SKM-1 treated with dmso at 0.1 percent for 144 hours (cell line): ENCODE results near the gene MAPK8IP3.

Source experiments
- DNase-seq: peaks from one replicate; lab custom pipeline; 2025; ENCODE audit not compliant: unreplicated experiment; lab: John Stamatoyannopoulos, UW

The MAPK8IP3 gene

GRCh38 chr16:1762196-1762878 is 56.3 kb downstream of the MAPK8IP3 start:
- DNase-seq: no peak

GRCh38 chr16:1762879-1763520 is 57.0 kb downstream of the MAPK8IP3 start:
- DNase-seq: no peak

- DNase-seq: no peak
Observed at GRCh38 chr16:1763521-1764511, 57.8 kb downstream of the MAPK8IP3 start.

- no peak for DNase-seq
Observed at GRCh38 chr16:1764971-1765370, 59.0 kb downstream of the MAPK8IP3 start.

GRCh38 chr16:1765826-1766225 is 59.8 kb downstream of the MAPK8IP3 start:
- no peak for DNase-seq

GRCh38 chr16:1766231-1766630 is 60.2 kb downstream of the MAPK8IP3 start:
- no peak for DNase-seq

- no peak for DNase-seq
Observed at GRCh38 chr16:1766701-1767100, 60.7 kb downstream of the MAPK8IP3 start.

- no peak for DNase-seq
Observed at GRCh38 chr16:1767116-1767994, 61.4 kb downstream of the MAPK8IP3 start.

- no peak for DNase-seq
Observed at GRCh38 chr16:1768061-1768766, 62.2 kb downstream of the MAPK8IP3 start.

- DNase-seq: no peak
Observed at GRCh38 chr16:1768767-1769401, 62.9 kb downstream of the MAPK8IP3 start.

GRCh38 chr16:1769402-1770300 is 63.7 kb downstream of the MAPK8IP3 start:
- no peak for DNase-seq

- no peak for DNase-seq
Observed at GRCh38 chr16:1770328-1771187, 64.6 kb downstream of the MAPK8IP3 start.

GRCh38 chr16:1771188-1771863 is 65.3 kb downstream of the MAPK8IP3 start, which contains the start of gene NME3:
TSS of gene NME3 (minus strand) at chr16:1771543. CDS start at chr16:1771534, 9 bp downstream.
- no peak for DNase-seq

GRCh38 chr16:1771864-1772361 is 65.9 kb downstream of the MAPK8IP3 start:
- DNase-seq: no peak

- DNase-seq: no peak
Observed at GRCh38 chr16:1772362-1772907, 66.4 kb downstream of the MAPK8IP3 start, which contains the start of gene EME2. TSS of gene EME2 (plus strand) at chr16:1772810. CDS start at chr16:1773228, 418 bp downstream.
